MM.1S (cell line): ENCODE measurements around the gene C12orf60.

Source experiments
- DNase-seq: peaks from one replicate; pipeline ENCODE4 v3.0.0-alpha.2; 2015
- H2AFZ ChIP-seq: fragments of 300-600 bp; sonication (generic); 2 replicates; pipeline ENCODE4 v1.6.0; 2016; ENCODE audit warnings: antibody characterized with exemption, low read length
- H3F3A ChIP-seq: fragments of 300-600 bp; sonication (generic); 2 replicates; pipeline ENCODE4 v1.6.1; 2016; ENCODE audit warnings: mild to moderate bottlenecking, antibody characterized with exemption, low read length, moderate library complexity, mixed read lengths; ENCODE audit not compliant: insufficient read depth
- H3K27ac ChIP-seq: fragments of 300-600 bp; sonication (generic); 2 replicates; pipeline ENCODE4 v1.5.1; 2016; ENCODE audit warnings: mild to moderate bottlenecking, low read length
- H3K27me3 ChIP-seq: fragments of 300-600 bp; sonication (generic); replicated peaks from 2 replicates; pipeline ENCODE4 v1.6.0; 2016; ENCODE audit warnings: low read length; ENCODE audit not compliant: insufficient read depth
- H3K36me3 ChIP-seq: fragments of 300-600 bp; sonication (generic); replicated peaks from 2 replicates; pipeline ENCODE4 v1.6.1; 2016; ENCODE audit warnings: mild to moderate bottlenecking, low read length, mixed read lengths; ENCODE audit not compliant: insufficient read depth
- H3K4me1 ChIP-seq: fragments of 300-600 bp; sonication (generic); 2 replicates; pipeline ENCODE4 v1.6.1; 2016; ENCODE audit warnings: low read length, mixed read lengths
- H3K4me2 ChIP-seq: fragments of 300-600 bp; sonication (generic); 2 replicates; pipeline ENCODE4 v1.6.0; 2016; ENCODE audit warnings: low read depth, low read length
- H3K4me3 ChIP-seq: fragments of 300-600 bp; sonication (generic); 2 replicates; pipeline ENCODE4 v1.5.1; 2016; ENCODE audit warnings: low read length, mixed read lengths
- H3K79me2 ChIP-seq: fragments of 300-600 bp; sonication (generic); 2 replicates; pipeline ENCODE4 v1.6.1; 2016; ENCODE audit warnings: mixed run types, low read length, mixed read lengths
- H3K9ac ChIP-seq: fragments of 300-600 bp; sonication (generic); 2 replicates; pipeline ENCODE4 v1.6.1; 2016; ENCODE audit warnings: low read length, mixed read lengths
- H3K9me2 ChIP-seq: fragments of 300-600 bp; sonication (generic); replicated peaks from 2 replicates; pipeline ENCODE4 v1.6.1; 2016; ENCODE audit warnings: mild to moderate bottlenecking, low read length, mixed read lengths; ENCODE audit not compliant: insufficient read depth
- H3K9me3 ChIP-seq: fragments of 300-600 bp; sonication (generic); replicated peaks from 2 replicates; pipeline ENCODE4 v1.6.1; 2016; ENCODE audit warnings: mild to moderate bottlenecking, low read length, mixed read lengths; ENCODE audit not compliant: insufficient read depth
- H4K20me1 ChIP-seq: fragments of 300-600 bp; sonication (generic); 2 replicates; pipeline ENCODE4 v1.6.1; 2016; ENCODE audit warnings: mild to moderate bottlenecking, low read length, moderate library complexity, mixed read lengths; ENCODE audit not compliant: insufficient read depth
- EZH2 ChIP-seq: fragments of 300-600 bp; sonication (generic); optimal IDR thresholded peaks from 2 replicates; pipeline ENCODE3; 2017; ENCODE audit warnings: low read depth, mild to moderate bottlenecking, antibody characterized with exemption, low read length, mixed read lengths
- EZH2phosphoT487 ChIP-seq: fragments of 300-600 bp; sonication (generic); IDR thresholded peaks from 2 replicates; pipeline ENCODE4 v1.6.1; 2018; ENCODE audit warnings: antibody characterized with exemption, low read length
- TF ChIP-seq, protein P1 (sequence below): fragments of 300-600 bp; sonication (generic); IDR thresholded peaks from 2 replicates; pipeline ENCODE4 v1.5.1; 2016; ENCODE audit warnings: antibody characterized with exemption, low read length, mixed read lengths

The C12orf60 gene

DNA sequence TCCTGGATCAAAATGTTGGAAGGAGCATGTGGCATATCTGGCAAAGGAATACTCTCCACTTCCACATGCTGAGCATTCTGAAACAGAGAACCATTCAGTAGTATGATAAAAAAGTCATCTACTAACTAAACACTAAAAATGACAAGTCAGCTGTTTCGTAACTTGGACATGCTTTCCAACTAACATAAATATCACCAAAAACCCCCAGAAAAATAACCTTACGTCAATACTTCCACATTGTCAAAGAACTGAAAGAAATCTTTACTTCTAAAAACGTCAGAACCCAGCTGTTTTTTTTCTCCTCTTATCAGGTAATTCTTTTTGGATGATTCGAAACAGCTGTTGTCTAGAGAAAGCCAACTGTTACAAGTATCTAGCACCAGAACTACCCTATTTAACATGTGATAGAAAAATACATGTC lies 8.4 kb upstream of the C12orf60 start:
- Histone ChIP-seq H2AFZ (no peak overlapping the region), H3K36me3 (peaks cover 20% of the 10 kb centered on the region; the same call in 1 of the 2 replicates), H3K4me3 (no peak overlapping the region), H3K4me2 (no peak overlapping the region), H3K27me3 (no peaks in the 10 kb centered on the region), H3K27ac (peak overlapping the region; percentile 37; the same call in 1 of the 2 replicates), H3F3A (no peaks in the 10 kb centered on the region), H3K9me3 (no peaks in the 10 kb centered on the region), H3K79me2 (peaks cover 48% of the 10 kb centered on the region), H4K20me1 (no peaks in the 10 kb centered on the region), H3K9ac (no peak overlapping the region), H3K9me2 (no peaks in the 10 kb centered on the region), H3K4me1 (no peaks in the 10 kb centered on the region)
- TF ChIP-seq, protein P1, sequence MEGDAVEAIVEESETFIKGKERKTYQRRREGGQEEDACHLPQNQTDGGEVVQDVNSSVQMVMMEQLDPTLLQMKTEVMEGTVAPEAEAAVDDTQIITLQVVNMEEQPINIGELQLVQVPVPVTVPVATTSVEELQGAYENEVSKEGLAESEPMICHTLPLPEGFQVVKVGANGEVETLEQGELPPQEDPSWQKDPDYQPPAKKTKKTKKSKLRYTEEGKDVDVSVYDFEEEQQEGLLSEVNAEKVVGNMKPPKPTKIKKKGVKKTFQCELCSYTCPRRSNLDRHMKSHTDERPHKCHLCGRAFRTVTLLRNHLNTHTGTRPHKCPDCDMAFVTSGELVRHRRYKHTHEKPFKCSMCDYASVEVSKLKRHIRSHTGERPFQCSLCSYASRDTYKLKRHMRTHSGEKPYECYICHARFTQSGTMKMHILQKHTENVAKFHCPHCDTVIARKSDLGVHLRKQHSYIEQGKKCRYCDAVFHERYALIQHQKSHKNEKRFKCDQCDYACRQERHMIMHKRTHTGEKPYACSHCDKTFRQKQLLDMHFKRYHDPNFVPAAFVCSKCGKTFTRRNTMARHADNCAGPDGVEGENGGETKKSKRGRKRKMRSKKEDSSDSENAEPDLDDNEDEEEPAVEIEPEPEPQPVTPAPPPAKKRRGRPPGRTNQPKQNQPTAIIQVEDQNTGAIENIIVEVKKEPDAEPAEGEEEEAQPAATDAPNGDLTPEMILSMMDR: no peak
- TF ChIP-seq EZH2: no peak
- no peak for TF ChIP-seq EZH2phosphoT487
- DNase-seq: no peak

DNA sequence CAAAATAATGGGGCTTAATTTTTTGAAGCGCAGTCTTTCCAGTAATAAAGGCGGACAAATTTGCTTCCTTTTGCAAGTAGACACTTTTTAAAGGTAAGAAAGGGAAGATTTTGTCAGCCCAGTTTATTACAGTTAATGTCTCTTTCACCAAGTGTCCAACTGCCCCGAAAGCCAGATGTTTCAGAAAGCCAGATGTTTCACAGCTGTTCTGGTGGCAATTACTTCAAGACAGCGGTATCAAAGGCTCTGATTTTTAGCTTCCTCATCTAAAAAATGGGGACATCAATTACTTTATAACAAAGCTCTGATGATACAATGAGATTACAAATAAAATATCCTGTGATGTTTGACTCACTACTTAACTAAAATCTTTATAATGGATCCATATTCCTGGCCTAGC lies 1.2 kb upstream of the C12orf60 start:
- Histone ChIP-seq H3K4me1 (peaks cover 12% of the 10 kb centered on the region; the same call in 1 of the 2 replicates), H3F3A (no peaks in the 10 kb centered on the region; the same call in 1 of the 2 replicates), H4K20me1 (no peaks in the 10 kb centered on the region), H3K9me3 (no peaks in the 10 kb centered on the region), H3K79me2 (peaks cover 59% of the 10 kb centered on the region), H3K4me2 (peak overlapping the region; percentile 76), H3K9me2 (no peaks in the 10 kb centered on the region), H3K4me3 (peak overlapping the region; percentile 89), H3K27ac (peak overlapping the region; percentile 74; the same call in 1 of the 2 replicates), H3K36me3 (peaks cover 10% of the 10 kb centered on the region; the same call in 1 of the 2 replicates), H3K27me3 (no peaks in the 10 kb centered on the region), H2AFZ (no peak overlapping the region), H3K9ac (peak overlapping the region; percentile 93)
- TF ChIP-seq, protein P1: no peak
- TF ChIP-seq EZH2phosphoT487: no peak
- no peak for TF ChIP-seq EZH2
- DNase-seq: no peak

DNA sequence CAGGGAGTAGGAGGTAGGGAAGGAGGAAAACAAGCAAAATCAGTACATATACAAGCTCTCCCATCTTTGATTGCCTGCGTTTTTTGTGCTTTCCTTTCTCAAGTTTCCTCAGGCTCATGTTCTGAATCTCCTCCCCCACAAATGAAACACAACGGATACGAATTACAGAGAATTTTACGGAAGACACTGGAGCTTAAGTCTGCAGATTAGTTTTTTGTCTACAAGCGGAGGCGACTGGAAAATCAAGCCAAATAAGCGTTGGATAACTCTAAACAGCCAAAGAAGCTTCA lies 804 bp upstream of the C12orf60 start:
- Histone ChIP-seq H3K27ac (peak overlapping the region; percentile 74), H2AFZ (peak overlapping the region; percentile 48), H3K4me1 (peaks cover 12% of the 10 kb centered on the region; the same call in 1 of the 2 replicates), H4K20me1 (no peaks in the 10 kb centered on the region), H3K4me3 (peak overlapping the region; percentile 89), H3K9me2 (no peaks in the 10 kb centered on the region), H3K27me3 (no peaks in the 10 kb centered on the region), H3K36me3 (peaks cover 9% of the 10 kb centered on the region; the same call in 1 of the 2 replicates), H3K9me3 (no peaks in the 10 kb centered on the region), H3K9ac (peak overlapping the region; percentile 93), H3K4me2 (peak overlapping the region; percentile 76), H3K79me2 (peaks cover 55% of the 10 kb centered on the region), H3F3A (no peaks in the 10 kb centered on the region; the same call in 1 of the 2 replicates)
- no peak for DNase-seq
- TF ChIP-seq, protein P1: no peak
- TF ChIP-seq EZH2: no peak
- no peak for TF ChIP-seq EZH2phosphoT487
